Measurements from ENCODE around the gene MSRB2. TPM values are rescaled to one million over a fixed set of nuclear protein-coding genes. Genes with fewer than 3 reads are reported as not detected.

MSRB2 gene
- total and polyA plus RNA-seq, 2 of the 4 experiments (the other 2 are of a cell fraction), result 10.6 to 20.1 TPM

GRCh38 chr10:23114228-23114850 is 19.0 kb downstream of the MSRB2 start:
- Histone ChIP-seq H3K4me3 (ENCODE audit: insufficient read depth, low read depth, low read length) (no peak overlapping the region), H3K9ac (ENCODE audit: low read depth, low read length) (no peak overlapping the region), H3K18ac (ENCODE audit: low read depth, low read length) (no peak overlapping the region), H4K8ac (ENCODE audit: low read depth in 2 of 2, low read length in 2 of 2) (no peak overlapping the region), H2AFZ (replicated peaks; ENCODE audit: low read length, poor library complexity) (no peak overlapping the region), H3K27ac (ENCODE audit: insufficient read depth, low read length) (no peak overlapping the region), H2AK9ac (replicated peaks; ENCODE audit: low read depth, low read length, poor library complexity) (no peak overlapping the region), H2BK120ac (ENCODE audit: low read depth, low read length) (no peak overlapping the region), H3K79me1 (ENCODE audit: low read depth in 1 of 2, low read length in 2 of 2) (no peaks in the 10 kb centered on the region), H3K27me3 (ENCODE audit: control insufficient read depth, insufficient read depth, low read length) (no peaks in the 10 kb centered on the region), H3K4ac (ENCODE audit: low read depth, low read length) (no peak overlapping the region), H4K5ac (ENCODE audit: low read depth, low read length) (no peak overlapping the region), H3K4me2 (ENCODE audit: low read depth, low read length) (no peak overlapping the region), H3K9me1 (ENCODE audit: insufficient read depth, low read length) (no peaks in the 10 kb centered on the region), H3K14ac (replicated peaks; ENCODE audit: low read depth, low read length) (no peak overlapping the region), H2BK15ac (ENCODE audit: low read depth, low read length) (no peak overlapping the region), H3K23ac (ENCODE audit: low read depth, low read length) (no peak overlapping the region), H3K4me1 (ENCODE audit: control insufficient read depth, insufficient read depth, low read length) (no peaks in the 10 kb centered on the region), H2AK5ac (ENCODE audit: low read depth, low read length) (no peak overlapping the region), H4K91ac (ENCODE audit: insufficient read depth, low read depth, low read length) (no peak overlapping the region), H2BK5ac (ENCODE audit: low read depth, low read length, poor library complexity, severe bottlenecking) (no peak overlapping the region), H4K20me1 (ENCODE audit: insufficient read depth, low read length) (no peaks in the 10 kb centered on the region), H3K56ac (ENCODE audit: extremely low read depth, insufficient read depth, low read length) (no peak overlapping the region), H3K9me3 (ENCODE audit: control insufficient read depth, insufficient read depth, low read length) (no peaks in the 10 kb centered on the region), H2BK20ac (ENCODE audit: low read depth, low read length) (no peak overlapping the region), H3K36me3 (ENCODE audit: control insufficient read depth, insufficient read depth, low read length) (peaks cover 25% of the 10 kb centered on the region)
- no TSS peak for BruUV-seq (replicated peaks)
- WGBS, 2 experiments (ENCODE audit: extremely low coverage in 2 of 2, insufficient read length in 1 of 2), result no CpG with 5 or more reads among the region's 7 CpGs
- dilution Hi-C loops (cut with HindIII; ENCODE audit: low sequenced_read_pairs, unreplicated experiment) (no loop called here), intact Hi-C loops (cut with micrococcal nuclease) (no loop called here), in situ Hi-C loops (cut with MboI; ENCODE audit: low sequenced_read_pairs) (no loop called here)
- ATAC-seq (ENCODE audit: low read depth) (no peak), DNase-seq (no peak)
- TF ChIP-seq USF2 (IDR thresholded peaks at IDR 0.05; ENCODE audit: low read depth, low read length), result no peak
- TF ChIP-seq RCOR1 (IDR thresholded peaks at IDR 0.05; ENCODE audit: insufficient replicate concordance, low read length), result no peak
- no peak for TF ChIP-seq CTCF (conservative IDR thresholded peaks at IDR 0.05; ENCODE audit: low read depth, low read length)
- TF ChIP-seq CHD1 (IDR thresholded peaks at IDR 0.05; ENCODE audit: low read depth, low read length), result no peak
- no peak for TF ChIP-seq MAFK (IDR thresholded peaks at IDR 0.05; ENCODE audit: low read depth, low read length)
- TF ChIP-seq FOS (IDR thresholded peaks at IDR 0.05; ENCODE audit: low read depth, low read length), result no peak
- no peak for TF ChIP-seq SMC3 (IDR thresholded peaks at IDR 0.05; ENCODE audit: low read depth, low read length)
- no peak for TF ChIP-seq RFX5 (IDR thresholded peaks at IDR 0.05; ENCODE audit: low read depth, low read length)
- no peak for TF ChIP-seq RAD21 (IDR thresholded peaks at IDR 0.05; ENCODE audit: low read length)
- no peak for TF ChIP-seq CEBPB (IDR thresholded peaks at IDR 0.05; ENCODE audit: low read depth, low read length)
- TF ChIP-seq ELK1 (IDR thresholded peaks at IDR 0.05; ENCODE audit: borderline replicate concordance, low read depth, low read length), result no peak
- no peak for TF ChIP-seq POLR2A (IDR thresholded peaks at IDR 0.05; ENCODE audit: low read depth, low read length)
- no peak for TF ChIP-seq NFE2L2 (IDR thresholded peaks at IDR 0.05; ENCODE audit: low read depth, low read length)
- no peak for TF ChIP-seq MXI1 (IDR thresholded peaks at IDR 0.05; ENCODE audit: borderline replicate concordance, low read depth, low read length)
- TF ChIP-seq MAZ (IDR thresholded peaks at IDR 0.05; ENCODE audit: borderline replicate concordance, low read depth, low read length), result no peak
- no peak for TF ChIP-seq BHLHE40 (IDR thresholded peaks at IDR 0.05; ENCODE audit: low read depth, low read length)
- POLR2A ChIA-PET (ENCODE audit: unreplicated experiment), result no interaction called here
- CTCF ChIA-PET, result no interaction called here
